BJ (cell line): Measurements from ENCODE around the gene ANTKMT. TPM values are rescaled to one million over a fixed set of nuclear protein-coding genes. Genes with fewer than 3 reads are reported as not detected.

Experiments used
- CTCF ChIA-PET: fragments of 350-600 bp; formaldehyde crosslinking; extraction: SDS; loops from one replicate; lab custom pipeline; 2021; ENCODE audit warnings: antibody characterized with exemption, inconsistent platforms; lab: Yijun Ruan, JAX
- POLR2A ChIA-PET: fragments of 300-600 bp; sonication (Branson Sonifier 250); formaldehyde crosslinking; extraction: SDS; loops from one replicate; lab custom pipeline; 2021; ENCODE audit warnings: antibody characterized with exemption; lab: Charles Lee
- DNase-seq: peaks from one replicate; pipeline ENCODE4 v3.0.0-alpha.2; 2011; ENCODE audit warnings: low read depth
- H3K27me3 ChIP-seq: 2 replicates; pipeline ENCODE4 v1.6.0; 2011; ENCODE audit warnings: low read length; ENCODE audit not compliant: control insufficient read depth, insufficient read depth
- H3K36me3 ChIP-seq: 2 replicates; pipeline ENCODE4 v1.5.1; 2011; ENCODE audit warnings: low read length; ENCODE audit not compliant: control insufficient read depth, insufficient read depth
- H3K4me3 ChIP-seq: 2 replicates; pipeline ENCODE4 v1.5.1; 2011; ENCODE audit warnings: low read depth, mild to moderate bottlenecking, control low read depth, low read length
- CTCF ChIP-seq: IDR thresholded peaks from 2 replicates; pipeline ENCODE4 v1.5.1; 2011; ENCODE audit warnings: low read depth, mild to moderate bottlenecking, control low read depth, inconsistent platforms, low read length, moderate library complexity; ENCODE audit not compliant: insufficient read depth
- polyA plus RNA-seq: library from polyadenylated mRNA; depleted of rRNA; stranded (reverse); fragments of >200 nt; gene quantifications from 2 replicates; pipeline ENCODE4 v1.2.3, GENCODE V29; 2011

The ANTKMT gene
- polyA plus RNA-seq, 1 experiment: 10.7 TPM

- no peak for TF ChIP-seq CTCF
- CTCF ChIA-PET: no interaction called here
- Histone ChIP-seq H3K4me3 (peak overlapping the region; percentile 55; the same call in 1 of the 2 replicates), H3K36me3 (peaks cover 23% of the 10 kb centered on the region), H3K27me3 (no peaks in the 10 kb centered on the region)
- POLR2A ChIA-PET: no interaction called here
- no peak for DNase-seq
These were observed 35.8 kb upstream of the ANTKMT start for GRCh38 chr16:684961-685696.

- Histone ChIP-seq H3K27me3 (no peaks in the 10 kb centered on the region), H3K4me3 (no peak overlapping the region), H3K36me3 (peaks cover 23% of the 10 kb centered on the region)
- POLR2A ChIA-PET: no interaction called here
- CTCF ChIA-PET: interaction anchor here (0.7 to 1.1 kb wide), 2 partner anchors 34 to 95 kb away, joined by 4 read pairs; no protein-coding TSS in a partner anchor
- no peak for DNase-seq
- TF ChIP-seq CTCF: peak; percentile 60
These were observed 35.0 kb upstream of the ANTKMT start for GRCh38 chr16:685967-686366.

- no peak for TF ChIP-seq CTCF
These were observed 34.3 kb upstream of the ANTKMT start for GRCh38 chr16:686459-687260.

GRCh38 chr16:687499-687898 lies 33.4 kb upstream of the ANTKMT start:
- Histone ChIP-seq H3K27me3 (no peaks in the 10 kb centered on the region; the same call in 1 of the 2 replicates), H3K4me3 (no peak overlapping the region), H3K36me3 (peaks cover 12% of the 10 kb centered on the region)
- CTCF ChIA-PET: interaction anchor here (0.7 kb wide), 1 partner anchor 23 kb away, joined by 3 read pairs; no protein-coding TSS in a partner anchor
- DNase-seq: no peak
- no peak for TF ChIP-seq CTCF
- POLR2A ChIA-PET: no interaction called here

More at GRCh38 chr16:686459-687260, 34.3 kb upstream of the ANTKMT start:
- Histone ChIP-seq H3K4me3 (no peak overlapping the region), H3K27me3 (no peaks in the 10 kb centered on the region), H3K36me3 (peaks cover 21% of the 10 kb centered on the region)
- POLR2A ChIA-PET: no interaction called here
- no peak for DNase-seq
- CTCF ChIA-PET: interaction anchor here (0.7 to 1.1 kb wide), 2 partner anchors 33 to 94 kb away, joined by 4 read pairs; no protein-coding TSS in a partner anchor
